Glutamatergic neuron (in vitro differentiated cells): Measurements from ENCODE around the gene BRINP2. TPM values are rescaled to one million over a fixed set of nuclear protein-coding genes. Genes with fewer than 3 reads are reported as not detected.

Source experiments
- DNase-seq: peaks from one replicate; pipeline ENCODE4 v3.0.0; 2022
- H3K27ac Mint-ChIP-seq: one replicate; pipeline ENCODE4 v1.8.0; 2020; ENCODE audit warnings: mild to moderate bottlenecking, mixed read lengths, inconsistent platforms; ENCODE audit not compliant: unreplicated experiment
- H3K27me3 Mint-ChIP-seq: one replicate; pipeline ENCODE4 v1.8.0; 2020; ENCODE audit warnings: mild to moderate bottlenecking, moderate library complexity, mixed read lengths, inconsistent platforms; ENCODE audit not compliant: unreplicated experiment
- H3K36me3 Mint-ChIP-seq: one replicate; pipeline ENCODE4 v1.8.0; 2020; ENCODE audit warnings: mild to moderate bottlenecking, mixed read lengths, inconsistent platforms; ENCODE audit not compliant: unreplicated experiment
- H3K4me1 Mint-ChIP-seq: one replicate; pipeline ENCODE4 v1.8.0; 2020; ENCODE audit warnings: mild to moderate bottlenecking, low read depth, mixed read lengths, inconsistent platforms; ENCODE audit not compliant: unreplicated experiment
- H3K4me3 Mint-ChIP-seq: one replicate; pipeline ENCODE4 v1.8.0; 2020; ENCODE audit warnings: mild to moderate bottlenecking, mixed read lengths, inconsistent platforms; ENCODE audit not compliant: unreplicated experiment
- H3K9me3 Mint-ChIP-seq: one replicate; pipeline ENCODE4 v1.8.0; 2020; ENCODE audit warnings: mild to moderate bottlenecking, moderate library complexity, mixed read lengths, inconsistent platforms; ENCODE audit not compliant: unreplicated experiment
- CTCF ChIP-seq: fragments of 200-600 bp; sonication (generic); IDR thresholded peaks from one replicate; pipeline ENCODE4 v1.5.0; 2021; ENCODE audit not compliant: partially characterized antibody, unreplicated experiment
- total RNA-seq: library from RNA; stranded (reverse); fragmentation: NEBNext Ultra II Directional; extraction: Animal tissue kit (Norgen Biotek cat#: 25700); gene quantifications from one replicate; pipeline ENCODE4 v1.2.1, GENCODE V29; 2021; ENCODE audit not compliant: unreplicated experiment

BRINP2 gene
- total RNA-seq, 1 donor from 2014 or later, result 1.7 TPM

GRCh38 chr1:177164380-177165068 is 6.2 kb upstream of the BRINP2 start, which contains the start of gene ASTN1:
Gene ASTN1, minus strand, starts transcription at chr1:177164712. Its CDS starts 36 bp downstream, at chr1:177164676.
- peak; percentile 71 for DNase-seq
- peak within 1 kb of the TSS; percentile 49 for H3K27ac Mint-ChIP-seq
- H3K4me3 Mint-ChIP-seq, result peak within 1 kb of the TSS; percentile 95
- TF ChIP-seq CTCF, result no peak
- no peaks in the 10 kb centered on the region for H3K9me3 Mint-ChIP-seq
- peaks cover 9% of the 10 kb centered on the region for H3K27me3 Mint-ChIP-seq
- no peaks in the 10 kb centered on the region for H3K4me1 Mint-ChIP-seq
- peaks cover 5% of the 10 kb centered on the region for H3K36me3 Mint-ChIP-seq

- Mint-ChIP-seq H3K4me3 (peak overlapping the region; percentile 95), H3K27ac (no peak overlapping the region), H3K36me3 (peaks cover 5% of the 10 kb centered on the region), H3K9me3 (no peaks in the 10 kb centered on the region), H3K27me3 (peaks cover 9% of the 10 kb centered on the region), H3K4me1 (no peaks in the 10 kb centered on the region)
- TF ChIP-seq CTCF, result no peak
- DNase-seq, result no peak
Measured at GRCh38 chr1:177165069-177165439, 5.7 kb upstream of the BRINP2 start.

GRCh38 chr1:177171536-177172123 is 872 bp downstream of the BRINP2 start:
- H3K27ac Mint-ChIP-seq, result no peak overlapping the region
- TF ChIP-seq CTCF, result no peak
- no peak for DNase-seq
- no peaks in the 10 kb centered on the region for H3K9me3 Mint-ChIP-seq
- H3K4me1 Mint-ChIP-seq, result peaks cover 11% of the 10 kb centered on the region
- no peaks in the 10 kb centered on the region for H3K36me3 Mint-ChIP-seq
- H3K27me3 Mint-ChIP-seq, result peaks cover 3% of the 10 kb centered on the region
- H3K4me3 Mint-ChIP-seq, result no peak overlapping the region

GRCh38 chr1:177172272-177172671 is 1.5 kb downstream of the BRINP2 start:
- no peak for DNase-seq
- H3K4me3 Mint-ChIP-seq, result no peak overlapping the region
- H3K4me1 Mint-ChIP-seq, result peaks cover 11% of the 10 kb centered on the region
- no peaks in the 10 kb centered on the region for H3K36me3 Mint-ChIP-seq
- peaks cover 3% of the 10 kb centered on the region for H3K27me3 Mint-ChIP-seq
- H3K9me3 Mint-ChIP-seq, result no peaks in the 10 kb centered on the region
- no peak for TF ChIP-seq CTCF
- no peak overlapping the region for H3K27ac Mint-ChIP-seq

- Mint-ChIP-seq H3K4me3 (no peak overlapping the region), H3K4me1 (peaks cover 11% of the 10 kb centered on the region), H3K27ac (no peak overlapping the region), H3K36me3 (no peaks in the 10 kb centered on the region), H3K9me3 (no peaks in the 10 kb centered on the region), H3K27me3 (peaks cover 3% of the 10 kb centered on the region)
- TF ChIP-seq CTCF, result no peak
- no peak for DNase-seq
Measured at GRCh38 chr1:177172866-177173265, 2.1 kb downstream of the BRINP2 start.
